GM12878 (cell line): ENCODE data around the gene UNC5B. TPM values are rescaled to one million over a fixed set of nuclear protein-coding genes. Genes with fewer than 3 reads are reported as not detected.

Experiments used
- ATAC-seq: fragments of 200-7000 bp; cut with Tn5 transposase; 3 replicates; pipeline ENCODE4 v1.9.1; 2020; ENCODE audit warnings: mild to moderate bottlenecking, moderate library complexity
- BruUV-seq: library from RNA; stranded (reverse); fragments of 400-500 nt; replicated peaks from 2 replicates; lab custom pipeline; 2021; lab: Mats Ljungman, UMichigan
- CTCF ChIA-PET: fragments of 300-600 bp; sonication (Branson Sonifier 250); formaldehyde crosslinking; extraction: SDS; loops from one replicate; lab custom pipeline; 2021; ENCODE audit warnings: inconsistent platforms; lab: Yijun Ruan, JAX
- POLR2A ChIA-PET: fragments of 350-600 bp; formaldehyde crosslinking; extraction: SDS; loops from one replicate; lab custom pipeline; 2021; ENCODE audit warnings: inconsistent platforms; lab: Charles Lee
- RAD21 ChIA-PET: fragments of 300-600 bp; sonication (Branson Sonifier 250); formaldehyde crosslinking; loops from one replicate; lab custom pipeline; 2023; ENCODE audit warnings: antibody characterized with exemption; ENCODE audit not compliant: unreplicated experiment; lab: Charles Lee
- SMC1A ChIA-PET: fragments of 300-600 bp; sonication (Branson Sonifier 250); formaldehyde crosslinking; loops from one replicate; lab custom pipeline; 2023; ENCODE audit not compliant: unreplicated experiment, uncharacterized antibody; lab: Charles Lee
- DNase-seq: peaks from one replicate; pipeline ENCODE4 v3.0.0-alpha.2; 2011; ENCODE audit warnings: low read depth, low spot score
- FAIRE-seq: peaks from 3 replicates; lab custom pipeline; 2011; peaks lifted over from hg19 to GRCh38; lab: Jason Lieb, UNC
- H2AFZ ChIP-seq: 2 replicates; pipeline ENCODE4 v1.6.0; 2011; ENCODE audit warnings: low read depth, low read length, control low read depth; ENCODE audit not compliant: control insufficient read depth
- H3K27ac ChIP-seq: 2 replicates; pipeline ENCODE4 v1.5.1; 2011; ENCODE audit warnings: control low read depth; ENCODE audit not compliant: control insufficient read depth, insufficient read depth
- H3K27me3 ChIP-seq, 2 experiments: replicated peaks in 1 of 2; 2 replicates each; pipeline versions ENCODE4 v1.6.0 to v1.6.1; 2011; ENCODE audit warnings: low read length in 1 of 2; ENCODE audit not compliant: control insufficient read depth in 2 of 2, insufficient read depth in 2 of 2
- H3K36me3 ChIP-seq, 2 experiments: 2 replicates each; pipeline ENCODE4 v1.5.1; 2011; ENCODE audit warnings: low read length in 1 of 2; ENCODE audit not compliant: control insufficient read depth in 2 of 2, insufficient read depth in 2 of 2
- H3K4me1 ChIP-seq: 2 replicates; pipeline ENCODE4 v1.6.1; 2011; ENCODE audit warnings: mild to moderate bottlenecking, low read length, moderate library complexity, mixed read lengths; ENCODE audit not compliant: control insufficient read depth, insufficient read depth
- H3K4me2 ChIP-seq: 2 replicates; pipeline ENCODE4 v1.6.0; 2011; ENCODE audit warnings: control low read depth; ENCODE audit not compliant: control insufficient read depth, insufficient read depth
- H3K4me3 ChIP-seq: fragments of 200-600 bp; sonication (generic); 2 replicates; pipeline ENCODE4 v1.5.1; 2016
- H3K79me2 ChIP-seq: 2 replicates; pipeline ENCODE4 v1.6.0; 2011; ENCODE audit warnings: low read length; ENCODE audit not compliant: control insufficient read depth, insufficient read depth
- H3K9ac ChIP-seq: 2 replicates; pipeline ENCODE4 v1.8.0; 2011; ENCODE audit warnings: low read length, control low read depth, mixed read lengths; ENCODE audit not compliant: control insufficient read depth, insufficient read depth
- H3K9me3 ChIP-seq: replicated peaks from 3 replicates; pipeline ENCODE4 v1.5.1; 2011; ENCODE audit warnings: mild to moderate bottlenecking, low read length; ENCODE audit not compliant: control insufficient read depth, insufficient read depth
- H4K20me1 ChIP-seq: 2 replicates; pipeline ENCODE4 v1.6.0; 2011; ENCODE audit not compliant: control insufficient read depth, insufficient read depth
- BHLHE40 ChIP-seq, 2 experiments: fragments of 450-650 bp in 1 of 2; IDR thresholded peaks; 2 replicates each; pipeline ENCODE4 v1.6.1; 2011 to 2017; ENCODE audit warnings: low read depth in 2 of 2, borderline replicate concordance in 1 of 2, improper control_type of control experiment in 1 of 2, low read length in 1 of 2, mild to moderate bottlenecking in 1 of 2
- CBFB ChIP-seq: IDR thresholded peaks from 2 replicates; pipeline ENCODE4 v1.6.1; 2016; ENCODE audit warnings: antibody characterized with exemption, low read depth
- ETV6 ChIP-seq, 2 experiments: fragments of 450-650 bp in 1 of 2; IDR thresholded peaks in 1 of 2; conservative IDR thresholded peaks in 1 of 2; 2 replicates each; pipeline ENCODE4 v1.6.1; 2014; ENCODE audit warnings: antibody characterized with exemption in 1 of 2, borderline replicate concordance in 1 of 2, low read depth in 1 of 2, mild to moderate bottlenecking in 1 of 2, moderate library complexity in 1 of 2
- IKZF2 ChIP-seq, 2 experiments: fragments of 450-650 bp; IDR thresholded peaks; 2 replicates each; pipeline ENCODE4 v1.6.1; 2017; ENCODE audit warnings: mild to moderate bottlenecking in 2 of 2, moderate library complexity in 2 of 2
- KDM1A ChIP-seq: fragments of 200-600 bp; sonication (generic); IDR thresholded peaks from 2 replicates; pipeline ENCODE4 v1.6.1; 2016; ENCODE audit warnings: borderline replicate concordance
- PAX8 ChIP-seq: fragments of 450-650 bp; IDR thresholded peaks from 2 replicates; pipeline ENCODE4 v1.6.1; 2017; ENCODE audit warnings: mild to moderate bottlenecking, moderate library complexity
- PML ChIP-seq: IDR thresholded peaks from 2 replicates; pipeline ENCODE4 v1.6.1; 2012; ENCODE audit warnings: low read length, inconsistent platforms
- TARDBP ChIP-seq: IDR thresholded peaks from 2 replicates; pipeline ENCODE4 v1.6.1; 2016; ENCODE audit warnings: borderline replicate concordance
- ZBED1 ChIP-seq: IDR thresholded peaks from 2 replicates; pipeline ENCODE4 v1.6.1; 2016; ENCODE audit warnings: borderline replicate concordance
- ZNF207 ChIP-seq: fragments of 450-650 bp; IDR thresholded peaks from 2 replicates; pipeline ENCODE4 v1.6.1; 2014; ENCODE audit warnings: antibody characterized with exemption, mild to moderate bottlenecking, borderline replicate concordance
- WGBS: methylation state at CpG from one replicate; pipeline ENCODE4 v1.1.6; 2016; ENCODE audit warnings: low lambda C conversion rate; ENCODE audit not compliant: insufficient replicate concordance, insufficient coverage; ENCODE audit errors: missing lambda C conversion rate; 5-methylcytosine and 5-hydroxymethylcytosine counted together
- in situ Hi-C: fragments of 300-500 bp; cut with MboI; formaldehyde crosslinking; loops from 9 replicates; pipeline ENCODE4 v1.14.3; 2018; ENCODE audit warnings: mixed read lengths
- intact Hi-C: fragments of 100-400 bp; cut with micrococcal nuclease; formaldehyde crosslinking; loops from one replicate; pipeline ENCODE4 v1.14.2; 2022; ENCODE audit not compliant: unreplicated experiment
- polyA plus RNA-seq, 11 experiments: library from polyadenylated mRNA; depleted of rRNA in 4 of 11; unstranded in 6 of 11; stranded (reverse) in 5 of 11; fragments of >200 nt; fragmentation: Nextera tagmentation in 4 of 11; fragmentation: Illumina TruSeq in 1 of 11; extraction: Ambion mirVana in 4 of 11; extraction: Trizol in 1 of 11; gene quantifications; 1 replicate in 1 of 11; 2 replicates in 10 of 11; pipeline versions ENCODE4 v1.2.1 to v1.2.3, GENCODE V29; 2011 to 2016; ENCODE audit warnings: inconsistent platforms in 2 of 11, missing spikeins in 2 of 11, low read depth in 1 of 11
- total RNA-seq, 4 experiments: library from RNA; depleted of rRNA in 3 of 4; stranded (reverse); fragments of >200 nt in 3 of 4; fragmentation: Illumina TruSeq in 1 of 4; extraction: Trizol in 1 of 4; gene quantifications; 2 replicates each; pipeline versions ENCODE4 v1.2.1 to v1.2.3, GENCODE V29; 2013 to 2021
- TF ChIP-seq, protein P1 (sequence below): IDR thresholded peaks from 2 replicates; pipeline ENCODE4 v1.6.1; 2012; ENCODE audit warnings: low read depth, low read length, improper control_type of control experiment
- TF ChIP-seq, protein P2 (sequence below): fragments of 450-650 bp; IDR thresholded peaks from 2 replicates; pipeline ENCODE4 v1.6.1; 2016; ENCODE audit warnings: mild to moderate bottlenecking
- TF ChIP-seq, protein P3 (sequence below): IDR thresholded peaks from 2 replicates; pipeline ENCODE4 v1.6.1; 2012; ENCODE audit warnings: low read depth, low read length, improper control_type of control experiment
- TF ChIP-seq, protein P4 (sequence below): fragments of 150-350 bp; IDR thresholded peaks from 2 replicates; pipeline ENCODE4 v1.6.1; 2014; ENCODE audit warnings: mild to moderate bottlenecking, low read depth, low read length

UNC5B gene
- total and polyA plus RNA-seq, 10 of the 15 experiments (the other 5 are each of a cell fraction or from before 2014, with no cell fraction given), result 0.03 to 0.08 TPM; not detected in 8

DNA sequence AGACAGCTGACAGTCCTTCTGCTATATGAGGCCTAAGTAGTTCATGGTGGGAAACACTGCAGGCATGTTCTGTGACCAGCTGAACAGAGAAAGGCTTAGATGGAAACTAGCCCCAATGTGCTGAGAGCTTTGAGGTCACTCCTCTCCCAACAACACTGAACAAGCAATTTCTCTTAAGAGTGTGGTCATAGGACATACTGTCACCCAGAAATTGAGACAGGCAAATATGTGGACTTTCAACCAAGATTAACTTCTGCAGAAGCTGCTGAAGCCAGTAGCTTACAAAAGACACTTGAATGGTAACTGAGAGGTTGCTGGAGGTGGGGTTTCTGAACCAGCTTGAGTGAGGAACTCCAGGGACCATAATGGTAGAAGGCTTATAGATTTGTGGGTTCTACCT is 38.9 kb upstream of the UNC5B start:
- no peaks in the 10 kb centered on the region for H3K4me1 ChIP-seq
- no peaks in the 10 kb centered on the region for H3K36me3 ChIP-seq
- BruUV-seq, result no TSS peak
- FAIRE-seq (no peak), ATAC-seq (no peak), DNase-seq (no peak)
- H3K27me3 ChIP-seq, result peaks cover 3 to 9% of the 10 kb centered on the region in 2 experiments; a peak in 3 of 4 replicates
- SMC1A ChIA-PET, result no interaction called here
- POLR2A ChIA-PET, result no interaction called here
- no peaks in the 10 kb centered on the region for H3K9me3 ChIP-seq
- H3K4me2 ChIP-seq, result no peak overlapping the region
- H3K9ac ChIP-seq, result no peak overlapping the region
- no peak overlapping the region for H3K4me3 ChIP-seq
- CTCF ChIA-PET, result interaction anchor here (1.0 to 1.2 kb wide), 2 partner anchors 9 to 271 kb away, joined by 3 read pairs; no protein-coding TSS in a partner anchor
- RAD21 ChIA-PET, result no interaction called here
- no peak for TF ChIP-seq IKZF2 (IDR thresholded peaks at IDR 0.05)
- TF ChIP-seq ZBED1, result no peak
- TF ChIP-seq ZNF207, result no peak
- TF ChIP-seq, protein P1, sequence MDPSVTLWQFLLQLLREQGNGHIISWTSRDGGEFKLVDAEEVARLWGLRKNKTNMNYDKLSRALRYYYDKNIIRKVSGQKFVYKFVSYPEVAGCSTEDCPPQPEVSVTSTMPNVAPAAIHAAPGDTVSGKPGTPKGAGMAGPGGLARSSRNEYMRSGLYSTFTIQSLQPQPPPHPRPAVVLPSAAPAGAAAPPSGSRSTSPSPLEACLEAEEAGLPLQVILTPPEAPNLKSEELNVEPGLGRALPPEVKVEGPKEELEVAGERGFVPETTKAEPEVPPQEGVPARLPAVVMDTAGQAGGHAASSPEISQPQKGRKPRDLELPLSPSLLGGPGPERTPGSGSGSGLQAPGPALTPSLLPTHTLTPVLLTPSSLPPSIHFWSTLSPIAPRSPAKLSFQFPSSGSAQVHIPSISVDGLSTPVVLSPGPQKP, result no peak
- TF ChIP-seq BHLHE40 (IDR thresholded peaks at IDR 0.05; ENCODE audit: borderline replicate concordance in 1 of 2, low read depth in 2 of 2, low read length in 1 of 2), result no peak
- no peak for TF ChIP-seq ETV6 (conservative IDR thresholded peaks at IDR 0.05 in 1 of 2, IDR thresholded peaks at IDR 0.05 in 1 of 2; ENCODE audit: borderline replicate concordance in 1 of 2, low read depth in 1 of 2)
- no peak for TF ChIP-seq PML
- H3K79me2 ChIP-seq, result no peaks in the 10 kb centered on the region
- intact Hi-C loops, result no loop called here
- no peaks in the 10 kb centered on the region for H4K20me1 ChIP-seq
- H2AFZ ChIP-seq, result no peak overlapping the region
- in situ Hi-C loops, result no loop called here
- H3K27ac ChIP-seq, result no peak overlapping the region

DNA sequence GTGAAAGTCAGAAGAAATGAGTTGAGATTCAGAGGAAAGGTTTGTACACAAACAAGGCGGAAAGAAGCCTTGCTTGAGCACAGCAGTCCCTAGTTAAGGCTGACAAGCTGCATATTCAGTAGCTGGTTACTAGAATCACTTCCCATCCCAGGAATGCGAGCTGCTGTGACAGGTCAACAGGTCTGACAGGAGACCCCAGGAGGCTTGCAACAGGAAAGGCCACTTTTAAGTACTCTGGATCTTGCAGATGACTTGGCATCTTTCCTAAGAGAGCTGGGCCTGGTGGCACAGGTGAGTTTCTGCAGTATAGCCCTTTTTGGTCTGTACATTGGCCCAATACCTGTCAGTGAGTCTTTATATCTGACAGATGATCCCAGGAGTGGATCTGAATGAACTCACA is 35.7 kb upstream of the UNC5B start:
- Histone ChIP-seq H3K9me3 (no peaks in the 10 kb centered on the region), H3K27me3 (peaks cover 3 to 9% of the 10 kb centered on the region in 2 experiments; a peak in 3 of 4 replicates), H3K9ac (no peak overlapping the region), H3K4me2 (no peak overlapping the region), H3K4me1 (no peaks in the 10 kb centered on the region), H2AFZ (no peak overlapping the region), H3K4me3 (no peak overlapping the region), H4K20me1 (no peaks in the 10 kb centered on the region), H3K79me2 (no peaks in the 10 kb centered on the region), H3K27ac (no peak overlapping the region), H3K36me3 (no peaks in the 10 kb centered on the region)
- in situ Hi-C loops, result no loop called here
- ATAC-seq, result no peak
- FAIRE-seq, result no peak
- ChIA-PET RAD21 (no interaction called here), CTCF (no interaction called here), SMC1A (no interaction called here), POLR2A (no interaction called here)
- 23% methylated on average over 2 of the region's 2 CpGs for WGBS
- intact Hi-C loops, result no loop called here
- DNase-seq, result no peak
- no TSS peak for BruUV-seq
- TF ChIP-seq CBFB (no peak), PAX8 (no peak), KDM1A (no peak), TARDBP (no peak)
- TF ChIP-seq, protein P2, sequence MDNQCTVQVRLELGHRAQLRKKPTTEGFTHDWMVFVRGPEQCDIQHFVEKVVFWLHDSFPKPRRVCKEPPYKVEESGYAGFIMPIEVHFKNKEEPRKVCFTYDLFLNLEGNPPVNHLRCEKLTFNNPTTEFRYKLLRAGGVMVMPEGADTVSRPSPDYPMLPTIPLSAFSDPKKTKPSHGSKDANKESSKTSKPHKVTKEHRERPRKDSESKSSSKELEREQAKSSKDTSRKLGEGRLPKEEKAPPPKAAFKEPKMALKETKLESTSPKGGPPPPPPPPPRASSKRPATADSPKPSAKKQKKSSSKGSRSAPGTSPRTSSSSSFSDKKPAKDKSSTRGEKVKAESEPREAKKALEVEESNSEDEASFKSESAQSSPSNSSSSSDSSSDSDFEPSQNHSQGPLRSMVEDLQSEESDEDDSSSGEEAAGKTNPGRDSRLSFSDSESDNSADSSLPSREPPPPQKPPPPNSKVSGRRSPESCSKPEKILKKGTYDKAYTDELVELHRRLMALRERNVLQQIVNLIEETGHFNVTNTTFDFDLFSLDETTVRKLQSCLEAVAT, result no peak
- TF ChIP-seq, protein P3, sequence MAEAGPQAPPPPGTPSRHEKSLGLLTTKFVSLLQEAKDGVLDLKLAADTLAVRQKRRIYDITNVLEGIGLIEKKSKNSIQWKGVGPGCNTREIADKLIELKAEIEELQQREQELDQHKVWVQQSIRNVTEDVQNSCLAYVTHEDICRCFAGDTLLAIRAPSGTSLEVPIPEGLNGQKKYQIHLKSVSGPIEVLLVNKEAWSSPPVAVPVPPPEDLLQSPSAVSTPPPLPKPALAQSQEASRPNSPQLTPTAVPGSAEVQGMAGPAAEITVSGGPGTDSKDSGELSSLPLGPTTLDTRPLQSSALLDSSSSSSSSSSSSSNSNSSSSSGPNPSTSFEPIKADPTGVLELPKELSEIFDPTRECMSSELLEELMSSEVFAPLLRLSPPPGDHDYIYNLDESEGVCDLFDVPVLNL, result no peak
- TF ChIP-seq, protein P4, sequence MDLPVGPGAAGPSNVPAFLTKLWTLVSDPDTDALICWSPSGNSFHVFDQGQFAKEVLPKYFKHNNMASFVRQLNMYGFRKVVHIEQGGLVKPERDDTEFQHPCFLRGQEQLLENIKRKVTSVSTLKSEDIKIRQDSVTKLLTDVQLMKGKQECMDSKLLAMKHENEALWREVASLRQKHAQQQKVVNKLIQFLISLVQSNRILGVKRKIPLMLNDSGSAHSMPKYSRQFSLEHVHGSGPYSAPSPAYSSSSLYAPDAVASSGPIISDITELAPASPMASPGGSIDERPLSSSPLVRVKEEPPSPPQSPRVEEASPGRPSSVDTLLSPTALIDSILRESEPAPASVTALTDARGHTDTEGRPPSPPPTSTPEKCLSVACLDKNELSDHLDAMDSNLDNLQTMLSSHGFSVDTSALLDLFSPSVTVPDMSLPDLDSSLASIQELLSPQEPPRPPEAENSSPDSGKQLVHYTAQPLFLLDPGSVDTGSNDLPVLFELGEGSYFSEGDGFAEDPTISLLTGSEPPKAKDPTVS, result no peak
